ENCODE measurements around the gene TRIM69.

The TRIM69 gene

GRCh38 chr15:44811337-44811736, 75.0 kb downstream of the TRIM69 start:
- DNase-seq, result no peak

GRCh38 chr15:44812029-44812517, 75.7 kb downstream of the TRIM69 start:
- no peak for DNase-seq

DNA sequence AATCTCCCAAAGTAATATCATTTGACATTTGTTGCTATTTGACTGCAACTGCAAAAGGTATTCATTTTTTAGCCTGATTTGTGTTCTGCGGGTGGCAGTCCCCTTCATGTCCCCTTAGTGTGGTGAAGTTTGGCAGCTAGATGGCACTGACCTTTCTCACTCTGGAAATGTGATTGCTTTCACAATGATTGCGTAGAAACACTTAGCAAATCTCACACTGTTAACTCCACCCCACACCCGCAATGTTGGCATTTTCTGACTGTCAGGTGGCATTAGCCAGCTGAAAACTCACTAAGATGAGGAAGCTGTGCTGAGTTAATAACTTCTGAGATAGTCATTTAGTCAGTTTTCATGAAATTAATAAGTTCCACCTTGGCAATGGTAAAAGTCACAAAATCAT, 76.9 kb downstream of the TRIM69 start:
- DNase-seq, result no peak
